Adrenal gland (tissue), 12 donors: ENCODE measurements around the gene FUT8. TPM values are rescaled to one million over a fixed set of nuclear protein-coding genes. Genes with fewer than 3 reads are reported as not detected.
"Not testable (repeated sequence)": the region's sequence is repeated elsewhere in the genome, so short reads cannot be mapped to it uniquely, and the experiment has no call there.

ENCODE experiments used
- DNase-seq, 7 donors: peaks; one replicate each; pipeline ENCODE4 v3.0.0-alpha.2; 2019 to 2020
- H3K27ac ChIP-seq, 5 donors: fragments of 200-600 bp; sonication (generic) in 4 of 5; 1 replicate in 3 of 5; 2 replicates in 2 of 5; pipeline versions ENCODE4 v1.5.1 to v1.8.0; 2016 to 2020; ENCODE audit warnings: mild to moderate bottlenecking in 1 of 5
- H3K27me3 ChIP-seq: fragments of 200-600 bp; 2 replicates; pipeline ENCODE4 v1.8.0; 2021
- H3K36me3 ChIP-seq, 2 donors: fragments of 200-600 bp; replicated peaks in 1 of 2; 1 replicate in 1 of 2; 2 replicates in 1 of 2; pipeline versions ENCODE4 v1.5.1 to v1.8.0; 2018 to 2022
- H3K4me1 ChIP-seq, 2 donors: fragments of 200-600 bp; replicated peaks in 1 of 2; 1 replicate in 1 of 2; 2 replicates in 1 of 2; pipeline versions ENCODE4 v1.5.1 to v1.8.0; 2018 to 2021
- H3K4me3 ChIP-seq, 4 donors: fragments of 200-600 bp; sonication (generic) in 3 of 4; one replicate each; pipeline ENCODE4 v1.5.1; 2016 to 2018
- H3K9me3 ChIP-seq, 3 donors: fragments of 200-600 bp; sonication (generic) in 1 of 3; replicated peaks in 1 of 3; 1 replicate in 2 of 3; 2 replicates in 1 of 3; pipeline versions ENCODE4 v1.5.1 to v1.8.0; 2016 to 2021
- POLR2A ChIP-seq, 2 donors: fragments of 450-650 bp; IDR thresholded peaks; one replicate each; pipeline ENCODE4 v1.6.1; 2017; ENCODE audit warnings: antibody characterized with exemption in 2 of 2, mild to moderate bottlenecking in 2 of 2, moderate library complexity in 1 of 2
- WGBS, 4 donors: extraction: QIAGEN DNeasy Blood & Tissue Kit in 2 of 4; methylation state at CpG; one replicate each; pipeline versions ENCODE4 v1.1.5 to v1.1.7; 2013 to 2017; 5-methylcytosine and 5-hydroxymethylcytosine counted together
- intact Hi-C, 2 donors: fragments of 100-400 bp; cut with DNase I; formaldehyde crosslinking; loops; one replicate each; pipeline versions ENCODE4 v1.14.1 to v1.15.0; 2022 to 2023
- polyA plus RNA-seq, 3 donors: library from polyadenylated mRNA; stranded (reverse); fragments of 200-250 nt in 2 of 3; fragments of 350-450 nt in 1 of 3; fragmentation: Illumina TruSeq in 1 of 3; extraction: RNeasy Lipid Tissue Mini Kit (QIAGEN cat#74804) in 1 of 3; gene quantifications; one replicate each; pipeline ENCODE4 v1.2.3, GENCODE V29; 2013 to 2014
- total RNA-seq, 9 donors: library from RNA; depleted of rRNA in 4 of 9; stranded (reverse); fragments of >200 nt in 4 of 9; fragments of 120-200 nt in 1 of 9; fragmentation: NEBNext Ultra II Directional in 1 of 9; extraction: Animal tissue kit (Norgen Biotek cat#: 25700) in 1 of 9; gene quantifications; one replicate each; pipeline versions ENCODE4 v1.1.0 to v1.2.4, GENCODE V29; 2013 to 2023
- TF ChIP-seq, protein P1 (sequence below), 6 experiments: fragments of 450-650 bp in 4 of 6; fragments of 200-600 bp in 2 of 6; sonication (generic) in 1 of 6; IDR thresholded peaks; 1 replicate in 5 of 6; 2 replicates in 1 of 6; pipeline versions ENCODE4 v1.5.1 to v1.8.0; 2016 to 2021; ENCODE audit warnings: antibody characterized with exemption in 6 of 6, mild to moderate bottlenecking in 2 of 6, moderate library complexity in 1 of 6
- donor health status: healthy with polysubstance abuse.
- donor health status: Bipolar disorder and iron deficiency.
- donor health status: DM: yes; HTN: yes; CAD: no.
- donor health status: DM: no; HTN: no; CAD: no.
- donor health status: DM: no; HTN: no; CAD: no.
- donor health status: DM: yes; HTN: yes; CAD: no.

The FUT8 gene
- total and polyA plus RNA-seq, 12 donors: 7.8 to 32.1 (median 21.1) TPM

DNA sequence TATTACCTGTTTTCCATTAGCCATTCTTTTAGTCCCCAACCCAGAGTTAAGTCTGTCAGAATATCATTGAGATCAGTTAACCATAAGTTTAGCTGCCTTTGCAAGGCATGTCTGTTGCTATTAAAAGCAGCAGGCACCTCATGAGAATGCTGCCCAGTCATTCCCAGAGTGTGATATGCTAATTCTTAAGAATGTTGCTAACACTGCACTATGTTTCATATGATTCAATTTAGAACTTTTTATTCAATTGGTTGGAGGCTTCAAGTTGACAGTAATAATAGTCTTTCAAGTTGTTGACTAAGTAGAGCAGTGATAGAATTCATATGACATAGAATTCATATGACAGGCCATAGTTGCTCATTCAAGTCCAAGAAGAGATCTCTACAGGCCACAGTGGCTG is 292.3 kb downstream of the FUT8 start:
- DNase-seq: no peak
- no peaks in the 10 kb centered on the region for H3K9me3 ChIP-seq
- H3K27me3 ChIP-seq: no peaks in the 10 kb centered on the region
- intact Hi-C loops: no loop called here
- no peak overlapping the region for H3K4me3 ChIP-seq
- no peak overlapping the region for H3K27ac ChIP-seq
- peaks cover 0 to 6% of the 10 kb centered on the region in 2 donors for H3K4me1 ChIP-seq
- no peaks in the 10 kb centered on the region for H3K36me3 ChIP-seq
- TF ChIP-seq POLR2A (IDR thresholded peaks at IDR 0.05): no peak
- TF ChIP-seq, protein P1, sequence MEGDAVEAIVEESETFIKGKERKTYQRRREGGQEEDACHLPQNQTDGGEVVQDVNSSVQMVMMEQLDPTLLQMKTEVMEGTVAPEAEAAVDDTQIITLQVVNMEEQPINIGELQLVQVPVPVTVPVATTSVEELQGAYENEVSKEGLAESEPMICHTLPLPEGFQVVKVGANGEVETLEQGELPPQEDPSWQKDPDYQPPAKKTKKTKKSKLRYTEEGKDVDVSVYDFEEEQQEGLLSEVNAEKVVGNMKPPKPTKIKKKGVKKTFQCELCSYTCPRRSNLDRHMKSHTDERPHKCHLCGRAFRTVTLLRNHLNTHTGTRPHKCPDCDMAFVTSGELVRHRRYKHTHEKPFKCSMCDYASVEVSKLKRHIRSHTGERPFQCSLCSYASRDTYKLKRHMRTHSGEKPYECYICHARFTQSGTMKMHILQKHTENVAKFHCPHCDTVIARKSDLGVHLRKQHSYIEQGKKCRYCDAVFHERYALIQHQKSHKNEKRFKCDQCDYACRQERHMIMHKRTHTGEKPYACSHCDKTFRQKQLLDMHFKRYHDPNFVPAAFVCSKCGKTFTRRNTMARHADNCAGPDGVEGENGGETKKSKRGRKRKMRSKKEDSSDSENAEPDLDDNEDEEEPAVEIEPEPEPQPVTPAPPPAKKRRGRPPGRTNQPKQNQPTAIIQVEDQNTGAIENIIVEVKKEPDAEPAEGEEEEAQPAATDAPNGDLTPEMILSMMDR (IDR thresholded peaks at IDR 0.05): no peak

DNA sequence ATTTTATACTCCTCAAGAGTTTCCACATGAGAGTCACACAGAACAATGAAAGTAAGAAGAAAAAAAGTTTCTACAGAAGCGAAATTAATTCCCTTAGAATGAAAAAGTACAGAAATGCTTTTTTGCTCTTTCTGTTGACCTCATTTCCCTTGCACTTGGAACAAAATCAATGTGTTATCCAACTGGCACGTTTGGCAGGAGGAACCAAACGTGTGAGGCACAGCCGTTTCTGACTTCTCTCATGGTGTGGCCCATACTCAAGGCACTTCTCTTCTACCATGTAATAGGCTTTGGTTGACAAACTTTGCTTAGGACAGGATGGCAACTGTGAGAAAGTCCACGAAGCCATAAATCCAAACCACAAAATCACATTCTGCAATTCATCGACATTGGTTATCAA is 297.0 kb downstream of the FUT8 start:
- H3K27me3 ChIP-seq: no peaks in the 10 kb centered on the region
- DNase-seq: peak; percentile 21 to 63 (median 34)
- TF ChIP-seq POLR2A (IDR thresholded peaks at IDR 0.05): no peak
- 32 to 49% (median 43%) methylated on average over 6 of the region's 6 CpGs for WGBS, 4 donors
- H3K4me3 ChIP-seq: no peak overlapping the region
- peaks cover 0 to 6% of the 10 kb centered on the region in 2 donors for H3K4me1 ChIP-seq
- H3K27ac ChIP-seq: peak overlapping the region in 1 of 5 donors; percentile 18
- intact Hi-C loops: no loop called here
- H3K9me3 ChIP-seq: peaks cover 0 to 6% (median 3%) of the 10 kb centered on the region in 3 donors
- H3K36me3 ChIP-seq: no peaks in the 10 kb centered on the region

DNA sequence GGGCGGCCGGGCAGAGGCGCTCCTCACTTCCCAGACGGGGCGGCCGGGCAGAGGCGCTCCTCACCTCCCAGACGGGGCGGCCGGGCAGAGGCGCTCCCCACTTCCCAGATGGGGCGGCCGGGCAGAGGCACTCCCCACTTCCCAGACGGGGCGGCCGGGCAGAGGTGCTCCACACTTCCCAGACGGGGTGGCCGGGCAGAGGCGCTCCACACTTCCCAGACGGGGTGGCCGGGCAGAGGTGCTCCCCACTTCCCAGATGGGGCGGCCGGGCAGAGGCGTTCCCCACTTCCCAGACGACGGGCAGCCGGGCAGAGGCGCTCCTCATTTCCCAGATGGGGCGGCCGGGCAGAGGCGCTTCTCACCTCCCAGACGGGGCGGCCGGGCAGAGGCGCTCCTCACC is 304.3 kb downstream of the FUT8 start:
- H3K4me3 ChIP-seq, H3K27me3 ChIP-seq, H3K9me3 ChIP-seq, H3K36me3 ChIP-seq, H3K4me1 ChIP-seq, H3K27ac ChIP-seq, DNase-seq, intact Hi-C loops: not testable (repeated sequence)
- 96 to 100% (median 99%) methylated on average over 2 to 35 of the region's 35 CpGs for WGBS, 4 donors

DNA sequence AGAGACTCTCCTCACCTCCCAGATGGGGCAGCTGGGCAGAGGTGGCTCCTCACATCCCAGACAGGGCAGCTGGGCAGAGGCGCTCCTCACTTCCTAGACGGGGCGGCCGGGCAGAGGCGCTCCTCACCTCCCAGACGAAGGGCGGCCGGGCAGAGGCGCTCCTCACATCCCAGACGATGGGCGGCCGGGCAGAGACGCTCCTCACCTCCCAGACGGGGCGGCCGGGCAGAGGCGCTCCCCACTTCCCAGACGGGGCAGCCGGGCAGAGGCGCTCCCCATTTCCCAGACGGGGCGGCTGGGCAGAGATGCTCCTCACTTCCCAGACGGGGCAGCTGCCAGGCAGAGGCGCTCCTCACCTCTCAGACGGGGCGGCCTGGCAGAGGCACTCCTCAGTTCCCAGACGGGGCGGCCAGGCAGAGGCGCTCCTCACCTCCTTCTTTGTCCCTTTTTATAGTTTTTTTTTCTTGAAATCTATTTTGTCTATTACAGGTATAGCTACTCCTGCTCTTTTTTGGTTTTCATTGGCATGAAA is 304.9 kb downstream of the FUT8 start:
- H3K27ac ChIP-seq, H3K4me3 ChIP-seq, DNase-seq, H3K9me3 ChIP-seq, intact Hi-C loops, H3K4me1 ChIP-seq, H3K36me3 ChIP-seq, H3K27me3 ChIP-seq: not testable (repeated sequence)
- WGBS, 4 donors: 91 to 98% (median 96%) methylated on average over 18 to 29 of the region's 29 CpGs

DNA sequence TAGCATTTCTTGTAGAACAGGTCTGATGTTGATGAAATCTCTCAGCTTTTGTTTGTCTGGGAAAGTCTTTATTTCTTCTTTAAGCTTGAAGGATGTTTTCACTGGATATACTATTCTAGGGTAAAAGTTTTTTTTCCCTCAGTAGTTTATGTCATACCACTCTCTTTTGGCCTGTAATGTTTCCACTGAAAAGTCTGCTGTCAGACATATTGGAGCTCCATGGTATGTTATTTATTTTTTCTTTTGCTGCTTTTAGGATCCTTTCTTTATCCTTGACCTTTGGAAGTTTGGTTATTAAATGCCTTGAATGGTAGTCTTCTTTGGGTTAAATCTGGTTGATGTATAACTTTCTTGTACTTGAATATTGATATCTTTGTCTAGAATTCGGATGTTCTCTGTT is 306.1 kb downstream of the FUT8 start:
- TF ChIP-seq, protein P1 (IDR thresholded peaks at IDR 0.05): no peak
- TF ChIP-seq POLR2A (IDR thresholded peaks at IDR 0.05): no peak
- DNase-seq: no peak
- WGBS, 4 donors: 90 to 100% (median 95%) methylated on average over 1 of the region's 1 CpG

DNA sequence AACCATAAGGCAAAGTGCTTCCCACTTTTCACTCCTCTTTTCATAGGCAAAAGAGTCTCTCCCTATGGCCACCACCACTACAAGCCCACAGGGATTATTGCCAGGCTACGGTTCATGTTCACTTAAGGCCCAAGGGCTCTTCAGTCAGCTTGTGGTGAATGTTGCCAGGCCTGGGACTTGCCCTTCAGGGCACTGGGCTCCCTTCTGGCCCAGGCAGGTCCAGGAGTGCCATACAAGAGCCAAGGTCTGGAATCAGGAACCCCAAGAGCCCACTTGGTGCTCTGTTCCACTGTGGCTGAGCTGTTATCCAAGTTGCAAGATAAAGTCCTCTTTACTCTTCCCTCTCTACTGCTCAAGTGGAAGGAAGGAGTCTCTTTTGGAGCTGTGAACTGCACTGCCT is 307.6 kb downstream of the FUT8 start:
- WGBS, 4 donors: 98 to 100% (median 100%) methylated on average over 1 of the region's 1 CpG
- TF ChIP-seq, protein P1 (IDR thresholded peaks at IDR 0.05): no peak
- no peak for TF ChIP-seq POLR2A (IDR thresholded peaks at IDR 0.05)
- no peak overlapping the region for H3K4me3 ChIP-seq
- no peaks in the 10 kb centered on the region for H3K36me3 ChIP-seq
- DNase-seq: no peak
- H3K9me3 ChIP-seq: no peaks in the 10 kb centered on the region
- no peak overlapping the region for H3K27ac ChIP-seq
- no peaks in the 10 kb centered on the region for H3K27me3 ChIP-seq
- no peaks in the 10 kb centered on the region for H3K4me1 ChIP-seq
- intact Hi-C loops: no loop called here

More for the DNA sequence above, 306.1 kb downstream of the FUT8 start:
- Histone ChIP-seq H3K9me3 (peaks cover 0 to 3% (median 2%) of the 10 kb centered on the region in 3 donors), H3K4me1 (no peaks in the 10 kb centered on the region), H3K4me3 (no peak overlapping the region), H3K36me3 (no peaks in the 10 kb centered on the region), H3K27me3 (no peaks in the 10 kb centered on the region), H3K27ac (no peak overlapping the region)
- intact Hi-C loops: no loop called here
